HG02884 (cell line): ENCODE measurements around the gene PPP2R1B.

Experiments
- ATAC-seq: cut with Tn5 transposase; IDR thresholded peaks from one replicate; pipeline ENCODE4 v1.9.1; 2021; ENCODE audit warnings: mild to moderate bottlenecking, moderate library complexity; ENCODE audit not compliant: unreplicated experiment

Gene PPP2R1B

DNA sequence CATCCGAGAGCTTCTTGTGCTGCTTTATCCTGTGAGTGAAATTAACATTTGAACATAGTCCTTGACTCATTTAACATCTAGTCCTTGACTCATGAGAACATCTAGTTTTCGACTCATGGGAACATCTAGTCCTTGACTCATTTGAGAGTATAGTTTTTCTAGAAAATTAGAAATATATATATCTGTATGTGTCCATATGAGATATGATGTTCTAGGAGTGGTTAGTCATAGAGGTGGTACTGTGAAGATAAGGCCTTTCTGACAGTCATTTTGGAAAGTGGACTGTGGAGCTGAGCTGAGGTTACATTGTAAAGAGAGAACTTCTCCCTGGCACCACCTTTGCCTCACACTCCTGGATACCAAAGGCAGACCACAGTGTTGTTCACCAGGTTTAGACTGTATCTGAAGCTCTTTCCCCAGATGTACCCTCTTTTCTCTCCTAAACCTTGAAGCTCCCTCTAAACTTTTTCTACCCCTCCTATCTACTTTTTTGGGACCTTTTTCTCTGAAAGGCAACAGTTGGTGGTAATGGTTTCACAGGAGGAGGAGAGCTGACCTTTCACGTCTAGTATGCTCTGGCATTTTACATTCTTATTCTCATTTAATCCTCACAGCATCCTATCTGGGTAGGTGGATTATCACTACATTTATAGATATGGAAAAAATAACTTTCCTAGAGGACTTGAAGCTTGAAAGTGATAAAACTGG, 67.2 kb downstream of the PPP2R1B start:
- no peak for ATAC-seq

GRCh38 chr11:111697933-111698371, 68.2 kb downstream of the PPP2R1B start:
- ATAC-seq = peak; percentile 46

- ATAC-seq = no peak
These were observed 69.6 kb downstream of the PPP2R1B start for GRCh38 chr11:111696556-111696955.

GRCh38 chr11:111694851-111695250, 71.3 kb downstream of the PPP2R1B start:
- ATAC-seq = no peak

GRCh38 chr11:111693224-111693937, 72.8 kb downstream of the PPP2R1B start:
- ATAC-seq = peak; percentile 51

- ATAC-seq = no peak
These were observed 74.4 kb downstream of the PPP2R1B start for GRCh38 chr11:111691741-111692140.

- ATAC-seq = no peak
These were observed 75.0 kb downstream of the PPP2R1B start for GRCh38 chr11:111691176-111691575.

- ATAC-seq = no peak
These were observed 78.2 kb downstream of the PPP2R1B start for GRCh38 chr11:111688013-111688412.

- no peak for ATAC-seq
These were observed 81.9 kb downstream of the PPP2R1B start for GRCh38 chr11:111684251-111684650.

- ATAC-seq = no peak
These were observed 82.4 kb downstream of the PPP2R1B start for GRCh38 chr11:111683806-111684205.

DNA sequence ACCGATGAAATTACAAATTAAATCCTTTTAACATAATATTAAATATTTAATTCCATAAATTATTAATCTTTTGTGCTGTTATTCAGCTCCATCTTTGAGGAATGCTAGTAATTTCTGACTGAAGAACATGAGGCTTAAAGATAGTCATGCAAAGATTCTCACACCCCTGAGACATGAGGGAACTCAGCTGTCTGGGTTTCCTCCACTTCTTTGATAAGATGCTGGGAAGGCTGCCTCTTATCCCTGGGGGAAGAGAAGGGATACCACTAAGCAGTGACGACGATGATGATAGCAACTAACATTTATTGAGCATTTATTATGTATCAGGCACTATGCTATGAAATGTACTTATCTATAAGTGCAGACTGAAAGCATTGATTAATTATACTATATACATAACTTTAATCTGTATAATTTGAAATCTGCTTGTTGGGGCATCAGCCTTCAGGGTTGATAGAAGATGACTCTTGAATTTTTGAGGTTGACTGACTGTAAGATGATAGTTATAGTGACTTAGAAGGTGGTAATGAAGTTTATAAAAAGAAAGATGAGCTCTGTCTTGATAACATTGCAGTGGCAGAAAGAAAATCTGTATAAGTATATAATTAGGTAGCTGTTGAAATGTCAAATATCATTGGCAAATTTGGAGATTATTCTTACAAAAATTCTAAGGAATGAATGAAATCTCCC, 85.6 kb downstream of the PPP2R1B start:
- ATAC-seq = no peak
